GM12891 (cell line): Measurements from ENCODE around the gene ME3.

ENCODE experiments used
- PAX5 ChIP-seq: IDR thresholded peaks from 2 replicates; pipeline ENCODE4 v1.6.1; 2011; ENCODE audit warnings: low read length, moderate library complexity, mild to moderate bottlenecking; ENCODE audit not compliant: insufficient read depth, severe bottlenecking
- POLR2A ChIP-seq: IDR thresholded peaks from 2 replicates; pipeline ENCODE4 v1.6.1; 2011; ENCODE audit warnings: low read depth, low read length, control low read depth
- POLR2AphosphoS5 ChIP-seq: IDR thresholded peaks from 2 replicates; pipeline ENCODE4 v1.6.1; 2011; ENCODE audit warnings: low read depth, low read length, control low read depth
- SPI1 ChIP-seq: IDR thresholded peaks from 2 replicates; pipeline ENCODE4 v1.6.1; 2011; ENCODE audit warnings: low read depth, low read length, control low read depth
- TAF1 ChIP-seq: IDR thresholded peaks from 2 replicates; pipeline ENCODE4 v1.6.1; 2011; ENCODE audit warnings: low read depth, low read length, control low read depth

GRCh38 chr11:86476109-86476861 lies 196.1 kb downstream of the ME3 start:
- TF ChIP-seq POLR2A = no peak
- TF ChIP-seq TAF1 = no peak
- TF ChIP-seq SPI1 = no peak
- no peak for TF ChIP-seq POLR2AphosphoS5
- no peak for TF ChIP-seq PAX5
